Stimulated activated naive CD8-positive, alpha-beta T cell treated with anti-CD3 and anti-CD28 coated beads, Interleukin-15, Interleukin-2, amounts not matched to agents 100 ng/mL and 50 ng/mL, for 24 hours (primary cell): ENCODE measurements around the gene LOXHD1.

Experiments
- H3K27ac Mint-ChIP-seq: one replicate; pipeline ENCODE4 v1.8.0; 2021; ENCODE audit warnings: mild to moderate bottlenecking, mixed read lengths
- H3K27me3 Mint-ChIP-seq: one replicate; pipeline ENCODE4 v1.8.0; 2021; ENCODE audit warnings: mixed read lengths
- H3K36me3 Mint-ChIP-seq: one replicate; pipeline ENCODE4 v1.8.0; 2021; ENCODE audit warnings: low read depth, mixed read lengths
- H3K4me1 Mint-ChIP-seq: one replicate; pipeline ENCODE4 v1.8.0; 2021; ENCODE audit warnings: low read depth, mixed read lengths
- H3K4me3 Mint-ChIP-seq: one replicate; pipeline ENCODE4 v1.8.0; 2021; ENCODE audit warnings: mild to moderate bottlenecking, mixed read lengths
- H3K9me3 Mint-ChIP-seq: one replicate; pipeline ENCODE4 v1.8.0; 2021; ENCODE audit warnings: mixed read lengths

LOXHD1 gene

DNA sequence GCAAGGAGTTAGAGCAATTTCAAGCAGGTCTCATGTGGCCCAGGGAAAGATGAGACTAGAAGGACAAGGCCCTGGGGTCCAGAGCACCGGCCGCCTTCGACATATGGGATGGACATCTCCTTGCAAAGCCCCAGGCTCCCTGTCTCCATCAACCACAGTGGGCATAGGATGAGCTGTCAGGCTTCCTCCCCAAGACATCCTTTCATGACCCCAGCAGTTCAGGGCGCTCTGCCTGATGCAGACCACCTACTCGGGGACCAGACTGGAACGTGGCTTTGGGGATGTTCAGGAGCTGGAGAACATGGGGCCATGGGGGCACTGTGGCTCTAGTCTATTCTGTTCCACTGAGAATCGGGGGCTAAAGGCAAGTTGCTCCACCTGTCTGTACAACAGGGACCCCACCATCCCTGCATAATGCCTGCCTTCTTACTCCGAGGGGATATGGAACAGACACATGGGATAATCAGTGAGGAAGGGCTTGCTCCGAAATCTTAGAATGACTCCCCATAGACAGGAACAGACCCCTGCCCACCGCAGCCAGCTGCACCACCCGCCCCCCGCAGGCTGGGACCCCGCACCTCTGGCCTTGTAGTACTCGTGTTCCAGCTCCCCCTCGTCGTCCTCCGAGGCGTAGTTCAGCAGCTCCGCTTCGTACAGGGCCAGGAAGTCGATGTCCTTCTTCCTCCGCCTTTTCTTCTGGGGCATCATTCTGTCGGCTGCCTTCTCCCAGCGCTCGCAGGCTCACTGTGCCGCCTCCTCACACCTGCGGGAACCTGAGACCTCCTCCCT lies 500 bp downstream of the LOXHD1 start:
- no peaks in the 10 kb centered on the region for H3K4me1 Mint-ChIP-seq
- no peaks in the 10 kb centered on the region for H3K27me3 Mint-ChIP-seq
- no peaks in the 10 kb centered on the region for H3K36me3 Mint-ChIP-seq
- no peak overlapping the region for H3K4me3 Mint-ChIP-seq
- H3K27ac Mint-ChIP-seq, result no peak overlapping the region
- H3K9me3 Mint-ChIP-seq, result no peaks in the 10 kb centered on the region

DNA sequence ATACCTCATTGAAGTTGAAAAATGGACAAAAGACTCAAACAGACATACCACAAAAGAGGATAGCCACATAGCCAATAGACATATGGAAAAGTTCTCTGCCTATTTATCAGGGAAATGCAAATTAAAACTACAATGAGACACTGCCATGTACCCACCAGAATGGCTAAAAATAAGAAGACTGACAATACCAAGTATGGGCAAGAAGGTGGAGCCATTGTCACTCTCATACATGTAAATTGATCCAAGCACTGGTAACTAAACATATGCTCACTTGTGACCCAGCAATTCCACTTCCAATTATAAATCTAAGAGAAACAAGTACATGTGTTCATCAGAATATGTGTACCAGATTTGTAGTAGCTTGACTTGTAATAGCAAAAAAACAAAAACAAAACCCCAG lies 4.6 kb downstream of the LOXHD1 start:
- Mint-ChIP-seq H3K9me3 (no peaks in the 10 kb centered on the region), H3K4me1 (no peaks in the 10 kb centered on the region), H3K27ac (no peak overlapping the region), H3K27me3 (no peaks in the 10 kb centered on the region), H3K36me3 (no peaks in the 10 kb centered on the region), H3K4me3 (no peak overlapping the region)

GRCh38 chr18:46650681-46651080 lies 6.3 kb downstream of the LOXHD1 start:
- H3K36me3 Mint-ChIP-seq, result no peaks in the 10 kb centered on the region
- H3K27me3 Mint-ChIP-seq, result no peaks in the 10 kb centered on the region
- no peak overlapping the region for H3K4me3 Mint-ChIP-seq
- H3K4me1 Mint-ChIP-seq, result no peaks in the 10 kb centered on the region
- no peak overlapping the region for H3K27ac Mint-ChIP-seq
- no peaks in the 10 kb centered on the region for H3K9me3 Mint-ChIP-seq

DNA sequence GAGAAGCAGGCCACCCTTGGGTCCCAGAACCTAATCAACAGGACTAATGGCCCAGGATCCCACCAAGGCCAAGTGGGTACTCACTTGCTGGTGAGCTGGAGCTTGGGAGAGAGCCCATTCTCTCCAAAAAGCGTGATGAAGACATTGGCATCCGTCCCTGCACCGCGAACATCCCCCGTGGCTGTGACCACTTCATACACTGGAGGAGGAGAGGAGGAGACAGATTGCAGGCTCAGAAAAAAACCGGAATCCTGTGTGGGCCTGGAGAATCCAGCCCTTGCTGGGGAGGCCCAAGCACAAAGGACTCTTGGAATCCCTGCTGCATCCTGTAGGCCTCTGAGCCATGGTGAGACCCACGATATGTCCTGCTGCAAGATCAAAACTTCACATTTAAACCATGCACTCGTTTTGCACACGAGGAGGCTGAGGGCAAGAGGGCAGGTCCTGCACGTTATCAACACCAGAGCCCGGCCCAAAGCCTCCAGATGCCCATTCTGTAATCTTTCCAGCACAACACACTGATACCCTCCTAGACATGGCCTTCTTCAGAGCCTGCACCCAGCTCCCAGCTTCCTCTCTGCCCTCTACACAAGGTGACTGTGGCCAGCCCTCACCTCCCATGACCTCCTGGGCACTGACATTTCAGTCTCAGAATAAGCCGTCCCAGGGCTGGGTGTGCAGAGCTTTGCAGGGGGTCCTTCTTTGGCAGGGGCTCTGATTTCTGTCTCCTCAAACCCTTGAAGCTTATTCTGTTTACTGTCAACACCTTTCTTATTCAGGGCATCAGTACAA lies 7.8 kb downstream of the LOXHD1 start:
- Mint-ChIP-seq H3K4me3 (no peak overlapping the region), H3K27ac (no peak overlapping the region), H3K27me3 (no peaks in the 10 kb centered on the region), H3K4me1 (no peaks in the 10 kb centered on the region), H3K9me3 (no peaks in the 10 kb centered on the region), H3K36me3 (no peaks in the 10 kb centered on the region)

GRCh38 chr18:46646468-46646867 lies 10.6 kb downstream of the LOXHD1 start:
- Mint-ChIP-seq H3K36me3 (no peaks in the 10 kb centered on the region), H3K4me3 (no peak overlapping the region)

GRCh38 chr18:46642561-46642960 lies 14.5 kb downstream of the LOXHD1 start:
- H3K36me3 Mint-ChIP-seq, result no peaks in the 10 kb centered on the region
- no peaks in the 10 kb centered on the region for H3K9me3 Mint-ChIP-seq
- H3K4me1 Mint-ChIP-seq, result no peaks in the 10 kb centered on the region
- H3K27ac Mint-ChIP-seq, result no peak overlapping the region
- H3K4me3 Mint-ChIP-seq, result no peak overlapping the region
- H3K27me3 Mint-ChIP-seq, result no peaks in the 10 kb centered on the region

More at GRCh38 chr18:46646468-46646867, 10.6 kb downstream of the LOXHD1 start:
- no peaks in the 10 kb centered on the region for H3K4me1 Mint-ChIP-seq
- no peaks in the 10 kb centered on the region for H3K9me3 Mint-ChIP-seq
- no peaks in the 10 kb centered on the region for H3K27me3 Mint-ChIP-seq
- H3K27ac Mint-ChIP-seq, result no peak overlapping the region

- Mint-ChIP-seq H3K27ac (no peak overlapping the region), H3K27me3 (no peaks in the 10 kb centered on the region), H3K4me1 (no peaks in the 10 kb centered on the region), H3K4me3 (no peak overlapping the region), H3K9me3 (no peaks in the 10 kb centered on the region), H3K36me3 (no peaks in the 10 kb centered on the region)
Observed at GRCh38 chr18:46641917-46642316, 15.1 kb downstream of the LOXHD1 start.

DNA sequence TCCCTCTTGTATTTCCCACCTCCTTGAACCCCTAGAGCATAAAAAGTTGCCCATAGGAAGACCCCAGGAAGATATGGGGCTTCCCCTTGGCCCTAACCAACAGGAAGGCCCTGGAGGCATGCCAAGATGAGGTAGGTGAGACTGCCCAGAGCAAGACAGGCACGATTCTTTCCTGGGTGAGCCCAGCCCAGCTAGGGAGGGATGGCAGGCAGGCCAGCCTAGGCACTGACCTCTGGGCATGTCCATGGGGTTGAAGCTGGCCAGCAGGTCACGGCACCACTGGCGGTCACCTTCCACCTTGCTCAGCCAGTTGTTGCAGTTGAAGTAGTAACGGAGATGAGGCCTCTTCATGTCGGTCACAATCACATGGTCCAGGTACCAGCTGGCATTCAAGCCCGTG lies 17.6 kb downstream of the LOXHD1 start:
- H3K4me1 Mint-ChIP-seq, result no peaks in the 10 kb centered on the region
- H3K4me3 Mint-ChIP-seq, result no peak overlapping the region

GRCh38 chr18:46636040-46636630 lies 20.9 kb downstream of the LOXHD1 start:
- Mint-ChIP-seq H3K4me1 (no peaks in the 10 kb centered on the region), H3K27me3 (no peaks in the 10 kb centered on the region), H3K4me3 (no peak overlapping the region), H3K36me3 (no peaks in the 10 kb centered on the region), H3K9me3 (no peaks in the 10 kb centered on the region), H3K27ac (no peak overlapping the region)

More for the DNA sequence above, 17.6 kb downstream of the LOXHD1 start:
- H3K27me3 Mint-ChIP-seq, result no peaks in the 10 kb centered on the region
- no peaks in the 10 kb centered on the region for H3K9me3 Mint-ChIP-seq
- no peaks in the 10 kb centered on the region for H3K36me3 Mint-ChIP-seq
- H3K27ac Mint-ChIP-seq, result no peak overlapping the region

DNA sequence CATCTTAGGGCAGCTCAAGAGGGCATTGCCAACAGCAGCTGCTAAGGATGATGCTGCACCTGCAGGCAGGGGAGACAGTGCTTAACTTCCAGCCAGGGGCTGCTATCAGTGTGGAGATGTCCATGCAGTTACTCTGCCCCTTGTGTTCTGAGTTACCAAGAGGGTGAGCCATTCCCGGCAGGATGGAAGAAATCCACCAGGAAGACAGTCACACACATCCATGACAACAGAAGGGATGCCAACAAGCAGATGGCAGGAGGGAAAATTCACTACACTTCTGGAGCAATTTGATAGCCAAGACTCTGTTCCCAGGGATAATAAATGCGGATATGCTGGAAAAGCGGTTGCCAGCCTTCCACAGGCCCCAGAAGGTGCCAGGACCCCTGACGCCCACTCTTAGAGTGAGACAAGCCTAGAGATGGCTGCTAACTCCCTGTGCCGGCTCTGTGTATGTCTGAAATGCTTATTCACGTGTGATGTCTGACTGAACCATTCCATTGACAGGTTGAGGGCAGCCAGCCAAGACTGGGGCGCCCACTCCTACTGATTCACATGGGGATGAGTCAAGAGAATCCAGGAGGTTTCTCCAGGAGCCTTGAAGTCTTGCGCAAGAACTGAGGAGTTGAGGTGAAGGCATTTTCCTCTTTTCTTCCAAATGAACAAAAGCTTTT lies 24.5 kb downstream of the LOXHD1 start:
- H3K27ac Mint-ChIP-seq, result no peak overlapping the region
- no peak overlapping the region for H3K4me3 Mint-ChIP-seq
- no peaks in the 10 kb centered on the region for H3K9me3 Mint-ChIP-seq
- peaks cover 10% of the 10 kb centered on the region for H3K4me1 Mint-ChIP-seq
- no peaks in the 10 kb centered on the region for H3K27me3 Mint-ChIP-seq
- no peaks in the 10 kb centered on the region for H3K36me3 Mint-ChIP-seq

DNA sequence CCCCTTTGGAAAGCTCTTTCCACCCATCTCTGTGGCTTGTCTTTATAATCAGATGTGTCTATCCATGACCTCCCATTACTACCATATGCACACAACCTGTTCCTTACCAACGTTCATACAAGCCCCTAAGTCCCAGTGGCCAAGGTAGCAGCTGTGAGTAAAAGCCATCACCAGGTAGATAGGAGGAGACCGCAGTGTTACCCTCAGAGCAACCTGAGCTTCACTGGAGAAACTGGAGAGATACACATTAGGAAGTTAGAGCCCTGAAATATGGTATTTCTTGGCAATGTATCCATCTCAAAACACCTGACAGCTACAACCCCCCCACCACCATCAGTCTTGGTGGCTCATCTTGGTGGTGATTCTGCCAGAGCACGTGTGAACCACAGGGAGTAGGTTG lies 26.0 kb downstream of the LOXHD1 start:
- Mint-ChIP-seq H3K27ac (no peak overlapping the region), H3K4me3 (no peak overlapping the region), H3K27me3 (no peaks in the 10 kb centered on the region), H3K36me3 (no peaks in the 10 kb centered on the region), H3K4me1 (peaks cover 10% of the 10 kb centered on the region), H3K9me3 (no peaks in the 10 kb centered on the region)

DNA sequence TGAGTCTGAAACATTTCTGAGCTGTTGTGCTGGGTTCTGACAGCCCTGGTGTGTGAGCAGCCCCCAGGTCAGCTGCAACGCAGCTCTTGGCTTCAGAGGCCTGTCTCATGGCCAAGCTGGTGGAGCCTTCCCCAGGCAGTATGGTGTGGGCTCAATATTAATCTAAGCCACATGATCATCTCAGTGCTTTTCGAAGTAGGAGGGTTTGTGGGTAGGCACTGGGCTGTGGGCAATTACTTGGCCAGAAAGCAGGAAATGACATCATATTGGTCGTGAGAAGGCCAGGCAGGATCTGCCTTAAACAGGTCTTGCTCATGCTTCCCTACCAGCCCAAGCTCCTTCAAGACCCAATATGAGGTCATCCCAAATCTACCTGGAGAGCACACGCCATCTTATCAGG lies 26.9 kb downstream of the LOXHD1 start:
- no peaks in the 10 kb centered on the region for H3K36me3 Mint-ChIP-seq
- H3K27ac Mint-ChIP-seq, result no peak overlapping the region
- no peak overlapping the region for H3K4me3 Mint-ChIP-seq
- H3K27me3 Mint-ChIP-seq, result no peaks in the 10 kb centered on the region
- peaks cover 10% of the 10 kb centered on the region for H3K4me1 Mint-ChIP-seq
- H3K9me3 Mint-ChIP-seq, result no peaks in the 10 kb centered on the region

DNA sequence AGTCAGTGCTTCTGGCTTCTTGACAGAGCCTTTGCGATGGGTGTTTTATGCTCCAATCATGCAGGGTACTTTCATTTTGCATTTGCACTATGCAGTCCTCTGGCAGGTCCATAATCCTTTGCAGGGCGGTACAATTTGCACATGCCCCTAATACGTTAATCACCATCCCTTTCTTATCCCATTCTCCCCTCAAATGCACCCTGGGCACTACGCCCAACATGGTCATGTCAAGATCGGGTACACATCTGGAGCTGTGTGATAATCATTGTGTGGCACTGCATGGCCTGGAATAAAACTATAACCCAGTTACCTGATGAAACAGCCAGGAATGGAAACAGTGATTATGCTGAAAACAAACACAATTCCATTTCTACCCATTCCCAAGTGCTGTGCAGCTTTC lies 27.7 kb downstream of the LOXHD1 start:
- no peak overlapping the region for H3K4me3 Mint-ChIP-seq
- H3K27me3 Mint-ChIP-seq, result no peaks in the 10 kb centered on the region
- H3K27ac Mint-ChIP-seq, result no peak overlapping the region
- H3K4me1 Mint-ChIP-seq, result peaks cover 15% of the 10 kb centered on the region
- H3K36me3 Mint-ChIP-seq, result no peaks in the 10 kb centered on the region
- H3K9me3 Mint-ChIP-seq, result no peaks in the 10 kb centered on the region

- Mint-ChIP-seq H3K9me3 (no peaks in the 10 kb centered on the region), H3K36me3 (no peaks in the 10 kb centered on the region), H3K27ac (no peak overlapping the region), H3K4me1 (peaks cover 26% of the 10 kb centered on the region), H3K27me3 (no peaks in the 10 kb centered on the region), H3K4me3 (no peak overlapping the region)
Observed at GRCh38 chr18:46628206-46628605, 28.8 kb downstream of the LOXHD1 start.

DNA sequence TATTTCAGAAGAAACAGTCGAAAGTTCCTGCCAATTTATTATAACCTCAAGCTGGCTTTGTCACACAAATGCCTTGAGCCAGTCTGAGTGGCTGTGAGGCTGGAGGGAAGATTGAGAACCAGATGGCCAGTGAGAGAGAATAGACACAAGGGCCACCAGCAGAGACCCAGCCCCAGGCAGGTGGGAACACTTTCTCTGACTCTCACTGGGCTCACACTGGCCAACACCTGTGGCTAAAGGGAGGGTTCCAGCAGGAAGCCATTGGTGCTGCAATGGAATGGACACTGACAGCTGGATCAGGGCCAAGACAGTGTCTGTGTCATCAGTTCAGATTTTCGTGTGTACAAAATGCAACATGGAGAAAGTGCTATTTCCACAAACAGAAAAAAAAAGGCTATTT lies 29.9 kb downstream of the LOXHD1 start:
- Mint-ChIP-seq H3K4me1 (peaks cover 30% of the 10 kb centered on the region), H3K27ac (no peak overlapping the region), H3K27me3 (no peaks in the 10 kb centered on the region), H3K4me3 (no peak overlapping the region), H3K9me3 (no peaks in the 10 kb centered on the region), H3K36me3 (no peaks in the 10 kb centered on the region)
